Hematopoietic multipotent progenitor cell treated with erythropoietin and hydrocortisone succinate and interleukin-3 and kit ligand, for 6 days (in vitro differentiated cells): ENCODE results near the gene ICAM1.

Experiments
- DNase-seq: peaks from one replicate; pipeline ENCODE4 v3.0.0-alpha.2; 2015

Gene ICAM1

DNA sequence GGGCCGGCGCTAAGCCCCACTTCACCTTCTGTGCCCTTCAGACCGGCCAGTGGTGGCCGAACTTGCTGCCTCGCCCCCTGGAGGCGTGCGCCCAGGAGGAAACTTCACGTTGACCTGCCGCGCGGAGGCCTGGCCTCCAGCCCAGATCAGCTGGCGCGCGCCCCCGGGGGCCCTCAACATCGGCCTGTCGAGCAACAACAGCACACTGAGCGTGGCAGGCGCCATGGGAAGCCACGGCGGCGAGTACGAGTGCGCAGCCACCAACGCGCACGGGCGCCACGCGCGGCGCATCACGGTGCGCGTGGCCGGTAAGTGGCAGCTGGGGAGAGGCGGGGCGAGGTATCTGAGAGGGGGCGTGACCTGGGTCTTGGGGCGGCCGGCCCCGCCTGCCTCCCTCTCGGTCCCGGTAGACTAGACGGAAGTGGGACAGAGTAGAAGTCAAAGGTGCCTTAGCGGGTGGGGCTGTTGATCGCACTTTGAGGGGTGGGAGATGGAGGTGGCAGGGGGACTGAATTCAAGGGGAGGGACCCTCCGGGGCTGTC, 24.5 kb downstream of the ICAM1 start:
- DNase-seq = peak; percentile 79

DNA sequence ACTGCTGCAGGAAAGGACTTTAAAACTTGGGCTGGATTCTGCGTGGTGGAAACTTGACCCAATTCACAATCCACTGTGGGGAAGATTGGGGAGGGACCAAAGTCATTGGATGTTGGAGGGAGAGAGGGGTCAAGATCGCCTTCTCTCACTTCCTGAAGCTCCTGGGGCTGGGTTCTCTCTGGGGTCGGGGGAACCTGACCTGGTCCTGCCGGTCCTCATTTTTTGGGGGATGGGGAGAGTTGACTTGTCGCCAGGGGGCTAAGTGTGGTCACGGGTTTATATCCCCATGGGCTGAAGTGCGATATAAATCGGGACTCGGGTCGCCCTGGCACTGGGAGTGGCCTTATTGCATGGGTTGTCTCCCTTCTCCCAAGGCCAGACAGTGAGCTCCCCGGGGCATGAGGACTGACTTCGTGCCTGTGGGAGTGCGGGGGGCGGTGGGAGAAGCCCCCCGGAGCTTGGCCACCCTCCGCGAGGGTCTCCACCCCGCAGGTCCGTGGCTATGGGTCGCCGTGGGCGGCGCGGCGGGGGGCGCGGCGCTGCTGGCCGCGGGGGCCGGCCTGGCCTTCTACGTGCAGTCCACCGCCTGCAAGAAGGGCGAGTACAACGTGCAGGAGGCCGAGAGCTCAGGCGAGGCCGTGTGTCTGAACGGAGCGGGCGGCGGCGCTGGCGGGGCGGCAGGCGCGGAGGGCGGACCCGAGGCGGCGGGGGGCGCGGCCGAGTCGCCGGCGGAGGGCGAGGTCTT, 25.1 kb downstream of the ICAM1 start:
- DNase-seq = peak; percentile 37

DNA sequence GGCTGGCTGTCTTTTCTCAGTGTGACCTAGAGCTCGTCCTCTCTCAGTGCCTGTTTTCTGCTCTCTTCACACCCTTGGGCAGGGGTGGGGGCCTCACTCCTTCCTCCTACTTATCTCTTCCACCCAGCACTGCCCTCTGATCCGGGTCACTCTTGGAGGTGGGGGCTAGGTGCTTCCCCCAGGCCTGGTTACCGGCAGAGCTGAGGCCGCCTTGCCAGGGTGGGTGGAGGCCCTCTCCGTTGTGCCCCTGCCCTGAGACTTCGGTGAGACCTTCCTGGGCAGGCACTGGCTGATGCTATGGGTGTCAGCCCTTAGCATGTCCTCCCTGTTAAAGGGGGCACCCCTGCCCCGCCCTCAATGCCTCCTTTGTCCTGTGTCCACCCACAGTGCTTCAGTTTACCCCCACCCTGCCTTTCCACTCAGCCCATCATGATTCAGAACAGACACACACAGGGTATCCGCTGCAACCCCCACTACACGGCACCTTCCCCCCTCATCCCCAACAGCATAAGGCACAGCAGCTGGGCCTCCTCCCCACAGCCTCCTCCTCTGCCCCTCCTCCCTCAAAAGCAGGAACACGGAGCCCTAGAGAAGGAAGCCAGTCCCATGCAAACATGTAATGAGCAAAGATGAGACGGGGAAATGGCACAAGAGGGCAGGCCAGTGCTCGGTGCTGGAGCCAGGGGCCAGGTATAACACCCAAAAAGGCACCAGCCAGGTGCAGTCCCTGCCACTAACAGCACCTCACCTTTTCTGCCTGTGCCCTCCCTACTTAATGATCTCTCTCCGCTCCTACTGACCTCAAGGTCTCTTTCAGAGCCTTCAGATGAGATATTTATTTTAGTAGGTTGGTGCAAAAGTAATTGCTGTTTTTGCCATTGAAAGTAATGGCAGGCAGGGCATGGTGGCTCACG, 28.9 kb downstream of the ICAM1 start:
- DNase-seq = peak; percentile 95

GRCh38 chr19:10305139-10305806, 34.4 kb downstream of the ICAM1 start:
- no peak for DNase-seq

- no peak for DNase-seq
Measured at GRCh38 chr19:10306327-10306726, 35.4 kb downstream of the ICAM1 start.

DNA sequence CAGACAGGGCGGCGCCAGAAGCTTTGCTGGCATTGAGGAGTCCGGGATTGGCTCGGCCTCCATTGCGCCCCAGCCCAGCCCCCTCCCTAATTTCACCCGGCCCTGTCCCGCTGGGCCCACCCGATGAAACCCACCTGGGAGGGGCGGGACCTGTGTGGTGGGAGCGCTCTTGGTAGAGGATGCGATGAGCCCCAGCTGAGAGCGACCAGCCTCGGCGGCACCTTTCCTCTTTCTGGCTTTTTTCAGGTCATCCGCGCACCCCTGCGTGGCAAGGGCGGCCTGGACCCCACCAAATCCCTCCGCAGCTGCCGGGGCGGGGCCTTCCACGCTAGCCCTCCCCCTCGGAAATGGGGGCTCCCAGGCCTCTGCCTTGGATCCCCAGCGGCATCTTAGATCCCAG, 38.5 kb downstream of the ICAM1 start, which contains the start of gene ZGLP1:
Gene ZGLP1 (minus strand): TSS at position 393 of the 400 bp plus-strand sequence.
- DNase-seq = no peak

DNA sequence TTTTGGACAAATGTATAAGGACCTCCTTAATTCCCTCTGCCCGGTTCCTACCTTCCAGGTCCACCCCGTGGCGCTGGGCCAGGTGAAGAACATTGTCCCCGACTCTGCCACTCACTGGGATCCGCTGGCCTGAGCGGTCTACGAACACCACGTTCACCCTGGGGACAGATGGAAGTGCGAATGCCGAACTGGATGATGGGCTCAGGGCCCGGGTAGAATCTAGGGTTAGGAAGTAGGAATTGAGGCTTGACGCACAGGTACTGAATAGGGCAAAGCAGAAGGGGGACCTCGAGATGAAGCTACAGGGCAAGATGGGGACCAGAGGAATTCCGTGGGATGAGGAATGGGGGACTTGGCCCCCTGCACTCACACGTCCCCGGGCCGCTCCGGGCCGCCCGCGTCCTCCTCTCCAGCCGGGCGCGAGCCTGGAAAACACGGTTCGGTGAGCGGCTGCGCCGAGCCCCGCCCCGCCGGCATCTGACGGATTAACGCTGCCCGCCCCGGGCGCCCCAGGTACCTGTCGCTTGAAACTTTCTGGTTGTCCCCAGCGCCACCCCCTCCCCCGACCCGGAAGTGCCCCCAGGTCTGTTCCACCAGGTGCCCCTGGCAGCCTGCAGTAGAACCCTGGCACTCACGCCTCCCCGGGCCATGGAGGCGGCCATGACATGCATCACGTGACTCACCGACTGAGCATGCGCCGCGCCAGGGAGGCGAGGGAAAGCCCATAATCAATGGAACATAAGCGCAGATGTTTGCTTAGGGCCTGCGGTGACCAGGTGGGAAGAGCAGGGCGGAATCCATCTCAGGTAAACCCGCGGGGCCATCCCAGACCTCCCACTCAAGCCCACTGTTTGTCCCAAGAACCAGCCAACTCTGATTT, 44.7 kb downstream of the ICAM1 start, which contains the start of gene FDX2:
Gene FDX2 (minus strand): TSS at position 681 of the 880 bp plus-strand sequence. CDS start 19 bp downstream, at position 662.
- peak; percentile 90 for DNase-seq

- DNase-seq = peak; percentile 82
Measured at GRCh38 chr19:10316229-10317044, 45.5 kb downstream of the ICAM1 start.

- DNase-seq = no peak
Measured at GRCh38 chr19:10317045-10317856, 46.3 kb downstream of the ICAM1 start.

- no peak for DNase-seq
Measured at GRCh38 chr19:10317857-10318462, 47.0 kb downstream of the ICAM1 start.

DNA sequence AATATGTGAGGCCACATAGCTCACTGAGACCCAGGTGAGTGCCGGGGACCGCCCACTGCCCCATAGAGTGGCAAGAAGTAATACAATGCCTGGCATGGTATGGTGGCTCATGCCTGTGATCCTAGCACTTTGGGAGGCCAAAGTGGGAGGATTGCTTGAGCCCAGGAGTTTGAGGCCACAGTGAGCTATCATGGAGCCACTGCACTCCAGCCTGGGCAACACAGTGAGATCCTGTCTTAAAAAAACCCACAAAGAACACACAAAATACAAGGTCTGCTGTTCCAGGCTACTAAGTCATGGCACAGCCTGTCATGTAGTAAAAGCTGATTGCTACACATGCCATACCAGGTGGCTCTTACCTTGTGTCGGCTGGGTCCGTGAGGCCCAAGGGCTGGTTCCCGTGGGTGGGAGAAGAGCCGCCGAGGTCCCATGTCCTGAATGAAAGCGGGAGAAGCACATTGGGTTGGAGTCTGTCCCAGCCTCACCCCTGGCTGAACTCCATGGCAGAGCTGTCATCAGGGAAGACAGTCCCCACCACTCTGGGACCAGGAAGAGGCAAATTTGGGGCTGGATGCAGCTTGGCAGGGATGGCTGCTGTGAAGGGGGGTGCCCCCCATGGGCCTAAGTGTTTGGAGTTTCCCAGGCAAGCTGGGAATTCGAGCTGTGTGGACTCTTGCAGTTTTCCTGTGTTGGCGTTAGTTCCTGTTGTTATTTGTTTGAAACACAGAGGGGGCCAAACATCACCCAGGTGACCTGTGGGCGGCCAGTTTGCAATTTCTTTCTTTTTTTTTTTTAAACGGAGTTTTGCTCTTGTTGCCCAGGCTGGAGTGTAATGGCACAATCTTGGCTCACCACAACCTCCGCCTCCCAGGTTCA, 48.1 kb downstream of the ICAM1 start:
- DNase-seq = no peak

DNA sequence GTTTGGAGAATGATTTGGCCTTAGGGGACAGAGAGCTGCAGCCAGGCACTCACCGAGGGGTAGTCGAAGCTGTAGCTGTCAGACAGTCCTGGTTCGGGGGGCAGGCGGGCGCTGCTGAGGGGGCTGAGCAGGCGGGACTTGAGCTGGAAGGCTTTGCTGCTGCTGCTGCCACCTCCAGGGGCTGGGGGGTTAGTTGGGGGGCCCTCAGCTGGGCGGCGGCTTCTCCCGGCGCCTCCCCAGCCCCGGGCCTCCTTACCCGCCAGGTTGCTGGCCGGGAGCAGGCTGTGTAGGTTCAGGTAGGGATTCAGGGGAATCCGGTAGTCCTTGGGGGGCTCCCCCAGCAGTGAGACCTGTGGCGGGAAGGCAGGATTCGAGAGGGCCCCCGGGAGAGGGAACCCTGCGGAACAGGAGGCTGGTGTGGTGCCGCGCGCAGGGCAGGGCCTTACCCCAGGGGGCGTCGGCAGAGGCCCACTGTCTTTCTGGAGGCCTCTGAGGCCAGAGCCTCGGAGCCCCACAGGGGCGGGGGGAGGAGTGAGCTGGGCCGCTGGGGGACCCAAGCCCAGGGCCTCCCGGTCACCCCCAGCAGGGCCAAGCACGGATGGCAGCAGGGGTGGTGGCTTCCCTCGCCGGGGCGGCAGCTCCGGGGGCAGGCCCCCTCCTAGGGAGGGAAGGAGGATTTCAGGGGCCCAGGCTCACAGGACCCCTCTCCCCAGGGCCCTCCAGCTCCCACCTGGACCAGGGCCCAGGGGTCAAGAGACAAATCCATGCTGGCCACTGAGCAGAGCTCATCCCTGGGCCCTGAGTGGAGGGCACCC, 49.9 kb downstream of the ICAM1 start:
- DNase-seq = no peak

DNA sequence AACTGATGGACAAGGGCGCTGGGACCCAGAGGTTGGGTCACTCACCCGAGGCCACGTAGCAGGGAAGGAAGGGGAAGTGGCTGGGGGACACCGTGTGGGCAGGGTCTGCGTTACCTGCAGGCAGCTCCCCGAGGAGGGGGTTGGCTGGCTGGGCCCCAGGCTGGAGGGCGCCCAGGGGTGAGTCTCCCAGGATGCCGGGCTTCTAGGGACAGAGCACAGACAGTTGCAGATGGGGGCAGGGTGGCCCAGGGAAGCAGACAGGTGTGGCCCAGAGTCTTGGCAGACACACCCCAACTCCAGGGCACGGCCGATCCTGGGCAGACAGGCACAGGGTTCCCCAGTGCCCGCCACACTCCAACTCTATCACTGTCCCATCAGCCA, 50.5 kb downstream of the ICAM1 start:
- DNase-seq = no peak

GRCh38 chr19:10321874-10322835, 51.2 kb downstream of the ICAM1 start:
- DNase-seq = no peak

GRCh38 chr19:10325732-10326131, 54.8 kb downstream of the ICAM1 start:
- DNase-seq = no peak

DNA sequence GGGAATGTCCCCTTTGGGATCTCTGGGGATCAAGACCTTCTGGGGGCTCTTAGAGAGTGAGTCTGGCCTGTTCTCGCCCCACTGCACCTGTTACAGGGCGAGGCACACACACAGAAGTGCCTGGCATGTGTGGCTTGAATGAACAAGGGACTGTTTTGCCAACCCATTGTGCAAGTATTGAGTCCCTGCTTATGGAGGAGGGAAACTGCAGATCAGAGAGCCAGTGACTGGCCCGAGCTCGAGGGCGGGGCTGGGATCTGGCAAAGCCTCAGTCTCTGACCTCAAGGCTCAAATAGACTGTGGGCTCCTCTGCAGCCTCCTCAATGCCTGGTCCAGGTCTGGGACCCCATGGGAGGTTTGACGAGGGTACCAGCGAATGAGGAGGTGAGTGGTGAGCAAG, 56.9 kb downstream of the ICAM1 start:
- no peak for DNase-seq
